ENCODE data around the gene TADA2A. TPM values are rescaled to one million over a fixed set of nuclear protein-coding genes. Genes with fewer than 3 reads are reported as not detected.
"Not testable (repeated sequence)": the region's sequence is repeated elsewhere in the genome, so short reads cannot be mapped to it uniquely, and the experiment has no call there.

TADA2A gene
- total and polyA plus RNA-seq, 2 of the 8 experiments (the other 6 are each of a cell fraction or from before 2014, with no cell fraction given), result 8.4 to 18.5 TPM

DNA sequence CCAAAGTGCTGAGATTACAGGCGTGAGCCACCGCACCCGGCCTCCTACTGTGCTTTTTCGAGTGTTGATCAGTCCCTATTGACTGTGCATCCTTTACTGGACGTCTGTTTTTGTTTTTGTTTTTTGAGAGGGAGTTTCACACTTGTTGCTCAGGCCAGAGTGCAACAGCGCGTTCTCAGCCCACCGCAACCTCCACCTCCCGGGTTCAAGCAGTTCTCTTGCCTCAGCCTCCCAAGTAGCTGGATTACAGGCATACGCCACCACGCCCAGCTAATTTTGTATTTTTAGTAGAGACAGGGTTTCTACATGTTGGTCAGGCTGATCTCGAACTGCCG is 1.4 kb downstream of the TADA2A start:
- H2BK20ac ChIP-seq (ENCODE audit: low read length); H2AK5ac ChIP-seq (ENCODE audit: low read depth, low read length); DNase-seq (ENCODE audit: low read depth in 1 of 2, low spot score in 2 of 2); H3K9ac ChIP-seq (replicated peaks in 1 of 4; ENCODE audit: extremely low read depth in 1 of 4, low read depth in 3 of 4, low read length in 3 of 4); H3K9me3 ChIP-seq (ENCODE audit: insufficient read depth in 2 of 2, low read depth in 1 of 2, low read length in 1 of 2); H2AFZ ChIP-seq (ENCODE audit: low read length); H3K14ac ChIP-seq (ENCODE audit: insufficient read length); H2BK5ac ChIP-seq (ENCODE audit: low read depth, low read length); H3K27ac ChIP-seq (ENCODE audit: low read depth, low read length); H3K18ac ChIP-seq (ENCODE audit: extremely low read depth, low read length); H3K4ac ChIP-seq (replicated peaks; ENCODE audit: insufficient read length, low read depth, low read length); H3K4me3 ChIP-seq (ENCODE audit: extremely low read depth in 1 of 4, insufficient read depth in 2 of 4, low read depth in 3 of 4, low read length in 4 of 4); H3K23ac ChIP-seq (ENCODE audit: insufficient read length); H3K56ac ChIP-seq (replicated peaks; ENCODE audit: insufficient read length, low read depth, low read length); FAIRE-seq; H4K20me1 ChIP-seq (replicated peaks in 1 of 2; ENCODE audit: control insufficient read depth in 1 of 2, insufficient read depth in 2 of 2, low read length in 2 of 2); H2BK120ac ChIP-seq (replicated peaks; ENCODE audit: low read depth, low read length); H2BK12ac ChIP-seq (ENCODE audit: low read depth, low read length); H3K79me1 ChIP-seq (ENCODE audit: low read depth, low read length); H4K5ac ChIP-seq (ENCODE audit: insufficient read length, low read depth, low read length); H3K23me2 ChIP-seq (ENCODE audit: low read depth, low read length); H3K4me1 ChIP-seq (replicated peaks in 1 of 4; ENCODE audit: control insufficient read depth in 3 of 4, insufficient read depth in 4 of 4, low read length in 3 of 4); H3K27me3 ChIP-seq (replicated peaks in 1 of 4; ENCODE audit: control insufficient read depth in 3 of 4, extremely low read depth in 1 of 4, insufficient read depth in 3 of 4, low read length in 3 of 4); H4K91ac ChIP-seq (replicated peaks; ENCODE audit: insufficient read length, low read length): not testable (repeated sequence)
- peaks cover 0 to 12% of the 10 kb centered on the region in 2 experiments; a peak in 1 of 4 replicates for H3K79me2 ChIP-seq (ENCODE audit: control insufficient read depth in 1 of 2, insufficient read depth in 2 of 2, low read length in 2 of 2)
- CTCF ChIA-PET (ENCODE audit: partially characterized antibody), result interaction anchor here (0.6 to 1.8 kb wide), 5 partner anchors 11 to 414 kb away, joined by 3 to 11 read pairs (median 3); no protein-coding TSS in a partner anchor
- peak overlapping the region in 1 of 2 experiments; percentile 96; a peak in 1 of 4 replicates for H3K4me2 ChIP-seq (ENCODE audit: insufficient read depth in 1 of 2, low read depth in 2 of 2, low read length in 2 of 2)
- H3K36me3 ChIP-seq (ENCODE audit: control insufficient read depth in 2 of 4, insufficient read depth in 4 of 4, low read length in 3 of 4), result peaks cover 5 to 15% (median 8%) of the 10 kb centered on the region in 4 experiments; a peak in 5 of 8 replicates
- H4K8ac ChIP-seq (ENCODE audit: extremely low read depth, insufficient read depth, low read length), result 0 out of 2 replicates have a peak overlapping the region, but pooled peaks have one; percentile 1
- whole genome bisulfite sequencing, 2 experiments (ENCODE audit: extremely low coverage in 1 of 2, insufficient coverage in 1 of 2, insufficient read length in 1 of 2, insufficient replicate concordance in 2 of 2, low coverage in 1 of 2, low lambda C conversion rate in 2 of 2, missing lambda C conversion rate in 1 of 2), result 93% methylated on average over 13 of the region's 13 CpGs; no CpG with 5 or more reads in 1 of the 2 experiments
- H2BK15ac ChIP-seq (ENCODE audit: low read length), result 0 out of 2 replicates have a peak overlapping the region, but pooled peaks have one; percentile 29
- POLR2A ChIA-PET (ENCODE audit: partially characterized antibody), result interaction anchor here (0.7 to 1.8 kb wide), 9 partner anchors 10 to 157 kb away, joined by 3 to 8 read pairs (median 4); partner anchors contain the start of gene C17orf78
